Ovary (tissue), 9 donors: Measurements from ENCODE around the gene PDE3A. TPM values are rescaled to one million over a fixed set of nuclear protein-coding genes. Genes with fewer than 3 reads are reported as not detected.
A peak's percentile ranks its signal among the peaks of the same experiment; 100 is the strongest.

Experiments
- DNase-seq, 5 donors: peaks; one replicate each; pipeline ENCODE4 v3.0.0-alpha.2; 2019 to 2020
- H3K27ac ChIP-seq, 2 donors: fragments of 200-600 bp; one replicate each; pipeline versions ENCODE4 v1.5.1 to v1.8.0; 2019 to 2022
- H3K27me3 ChIP-seq: fragments of 200-600 bp; one replicate; pipeline ENCODE4 v1.8.0; 2022
- H3K36me3 ChIP-seq: fragments of 200-600 bp; sonication (generic); one replicate; pipeline ENCODE4 v1.5.1; 2019
- H3K4me1 ChIP-seq: one replicate; pipeline ENCODE4 v1.8.1; 2013; ENCODE audit warnings: mild to moderate bottlenecking, moderate library complexity; ENCODE audit not compliant: insufficient read depth
- H3K4me3 ChIP-seq: fragments of 200-600 bp; sonication (generic); one replicate; pipeline ENCODE4 v1.5.1; 2017
- H3K9me3 ChIP-seq, 2 donors: fragments of 200-600 bp in 1 of 2; sonication (generic) in 1 of 2; one replicate each; pipeline versions ENCODE4 v1.5.1 to v1.8.1; 2013 to 2019; ENCODE audit warnings: mild to moderate bottlenecking in 1 of 2, moderate library complexity in 1 of 2
- CTCF ChIP-seq, 3 donors: fragments of 450-650 bp in 2 of 3; fragments of 200-600 bp in 1 of 3; IDR thresholded peaks; one replicate each; pipeline versions ENCODE4 v1.5.1 to v1.8.0; 2016 to 2022; ENCODE audit warnings: antibody characterized with exemption in 3 of 3, mild to moderate bottlenecking in 1 of 3
- EP300 ChIP-seq: sonication (generic); formaldehyde crosslinking; IDR thresholded peaks from one replicate; pipeline ENCODE4 v1.6.1; 2017; ENCODE audit warnings: antibody characterized with exemption
- POLR2A ChIP-seq: fragments of 450-650 bp; IDR thresholded peaks from one replicate; pipeline ENCODE4 v1.6.1; 2017; ENCODE audit warnings: antibody characterized with exemption, mild to moderate bottlenecking, moderate library complexity
- WGBS, 3 donors: extraction: QIAGEN DNeasy Blood & Tissue Kit in 1 of 3; methylation state at CpG; one replicate each; pipeline versions ENCODE4 v1.1.5 to v1.1.7; 2013 to 2017; 5-methylcytosine and 5-hydroxymethylcytosine counted together
- intact Hi-C, 4 donors: fragments of 100-400 bp; cut with DNase I; formaldehyde crosslinking; loops; one replicate each; pipeline versions ENCODE4 v1.11.0 to v1.15.1; 2022 to 2023
- polyA plus RNA-seq, 2 donors: library from polyadenylated mRNA; stranded (reverse); fragments of 200-250 nt in 1 of 2; fragments of 350-450 nt in 1 of 2; fragmentation: Illumina TruSeq in 1 of 2; extraction: RNeasy Lipid Tissue Mini Kit (QIAGEN cat#74804) in 1 of 2; gene quantifications; one replicate each; pipeline ENCODE4 v1.2.3, GENCODE V29; 2013 to 2014
- total RNA-seq, 7 donors: library from RNA; depleted of rRNA in 2 of 7; stranded (reverse); fragments of >200 nt in 2 of 7; fragmentation: NEBNext Ultra II Directional in 3 of 7; extraction: Animal tissue kit (Norgen Biotek cat#: 25700) in 3 of 7; gene quantifications; one replicate each; pipeline versions ENCODE4 v1.1.0 to v1.2.4, GENCODE V29; 2016 to 2023
- donor health status: DM: no; HTN: no; CAD: no; lungs with moderate emphysema.
- donor health status: DM: no; HTN: no; CAD: no.
- donor health status: Bipolar disorder and iron deficiency.
- donor health status: DM: yes; HTN: yes; CAD: no.
- donor health status: DM: no; HTN: no; CAD: no.
- donor health status: DM: yes; HTN: yes; CAD: no.

PDE3A gene
- total and polyA plus RNA-seq, 9 donors, result 3.7 to 15.2 (median 7.1) TPM

GRCh38 chr12:20513189-20513588 lies 144.9 kb downstream of the PDE3A start:
- Histone ChIP-seq H3K27ac (no peak overlapping the region), H3K4me1 (no peaks in the 10 kb centered on the region), H3K4me3 (no peak overlapping the region), H3K9me3 (no peaks in the 10 kb centered on the region), H3K36me3 (no peaks in the 10 kb centered on the region), H3K27me3 (no peaks in the 10 kb centered on the region)
- intact Hi-C loops, result no loop called here
- WGBS, 3 donors, result 86 to 91% (median 90%) methylated on average over 3 of the region's 3 CpGs
- no peak for DNase-seq
- TF ChIP-seq POLR2A (no peak), CTCF (IDR thresholded peaks at IDR 0.05) (no peak), EP300 (no peak)

- H3K27me3 ChIP-seq, result no peaks in the 10 kb centered on the region
- DNase-seq, result no peak
- no peak overlapping the region for H3K4me3 ChIP-seq
- H3K9me3 ChIP-seq, result no peaks in the 10 kb centered on the region
- TF ChIP-seq EP300, result no peak
- TF ChIP-seq POLR2A, result no peak
- TF ChIP-seq CTCF (IDR thresholded peaks at IDR 0.05), result no peak
- intact Hi-C loops, result no loop called here
- H3K4me1 ChIP-seq, result no peaks in the 10 kb centered on the region
- no peaks in the 10 kb centered on the region for H3K36me3 ChIP-seq
- H3K27ac ChIP-seq, result no peak overlapping the region
Observed at GRCh38 chr12:20514598-20514997, 146.3 kb downstream of the PDE3A start.

- intact Hi-C loops, result no loop called here
Observed at GRCh38 chr12:20520532-20520931, 152.2 kb downstream of the PDE3A start.

GRCh38 chr12:20523658-20524057 lies 155.3 kb downstream of the PDE3A start:
- Histone ChIP-seq H3K4me1 (peaks cover 2% of the 10 kb centered on the region), H3K9me3 (no peaks in the 10 kb centered on the region), H3K36me3 (no peaks in the 10 kb centered on the region), H3K27ac (no peak overlapping the region), H3K27me3 (no peaks in the 10 kb centered on the region), H3K4me3 (no peak overlapping the region)
- TF ChIP-seq POLR2A, result no peak
- TF ChIP-seq CTCF (IDR thresholded peaks at IDR 0.05), result no peak
- TF ChIP-seq EP300, result no peak
- 18 to 30% (median 20%) methylated on average over 2 of the region's 2 CpGs for WGBS, 3 donors
- intact Hi-C loops, result no loop called here
- no peak for DNase-seq

More at GRCh38 chr12:20520532-20520931, 152.2 kb downstream of the PDE3A start:
- no peak overlapping the region for H3K27ac ChIP-seq
- H3K36me3 ChIP-seq, result no peaks in the 10 kb centered on the region
- 9 to 21% (median 11%) methylated on average over 1 of the region's 1 CpG for whole genome bisulfite sequencing, 3 donors
- H3K27me3 ChIP-seq, result no peaks in the 10 kb centered on the region
- TF ChIP-seq CTCF (IDR thresholded peaks at IDR 0.05) (no peak), POLR2A (no peak), EP300 (no peak)
- DNase-seq, result peak in 1 of 5 donors; percentile 12
- no peaks in the 10 kb centered on the region for H3K4me1 ChIP-seq
- H3K4me3 ChIP-seq, result no peak overlapping the region
- no peaks in the 10 kb centered on the region for H3K9me3 ChIP-seq

- H3K9me3 ChIP-seq, result no peaks in the 10 kb centered on the region
- no peak overlapping the region for H3K27ac ChIP-seq
- DNase-seq, result no peak
- intact Hi-C loops, result no loop called here
- no peaks in the 10 kb centered on the region for H3K27me3 ChIP-seq
- whole genome bisulfite sequencing, 3 donors, result 93 to 97% (median 97%) methylated on average over 5 of the region's 5 CpGs
- no peak for TF ChIP-seq POLR2A
- TF ChIP-seq EP300, result no peak
- TF ChIP-seq CTCF (IDR thresholded peaks at IDR 0.05), result no peak
- H3K4me1 ChIP-seq, result peaks cover 2% of the 10 kb centered on the region
- H3K4me3 ChIP-seq, result no peak overlapping the region
- H3K36me3 ChIP-seq, result no peaks in the 10 kb centered on the region
Observed at GRCh38 chr12:20524113-20524512, 155.8 kb downstream of the PDE3A start.
